GM12878 (cell line): ENCODE data around the gene ILF2. TPM values are rescaled to one million over a fixed set of nuclear protein-coding genes. Genes with fewer than 3 reads are reported as not detected.

Experiments
- ATAC-seq: fragments of 200-7000 bp; cut with Tn5 transposase; 3 replicates; pipeline ENCODE4 v1.9.1; 2020; ENCODE audit warnings: mild to moderate bottlenecking, moderate library complexity
- Bru-seq: library from RNA; stranded (reverse); fragments of 400-500 nt; gene quantifications from one replicate; lab custom pipeline; 2021; lab: Mats Ljungman, UMichigan
- BruChase-seq, 2 experiments: library from RNA; stranded (reverse); fragments of 400-500 nt; gene quantifications; one replicate each; lab custom pipeline; 2021; lab: Mats Ljungman, UMichigan
- BruUV-seq: library from RNA; stranded (reverse); fragments of 400-500 nt; replicated peaks from 2 replicates; lab custom pipeline; 2021; lab: Mats Ljungman, UMichigan
- CTCF ChIA-PET: fragments of 300-600 bp; sonication (Branson Sonifier 250); formaldehyde crosslinking; extraction: SDS; loops from one replicate; lab custom pipeline; 2021; ENCODE audit warnings: inconsistent platforms; lab: Yijun Ruan, JAX
- POLR2A ChIA-PET: fragments of 350-600 bp; formaldehyde crosslinking; extraction: SDS; loops from one replicate; lab custom pipeline; 2021; ENCODE audit warnings: inconsistent platforms; lab: Charles Lee
- RAD21 ChIA-PET: fragments of 300-600 bp; sonication (Branson Sonifier 250); formaldehyde crosslinking; loops from one replicate; lab custom pipeline; 2023; ENCODE audit warnings: antibody characterized with exemption; ENCODE audit not compliant: unreplicated experiment; lab: Charles Lee
- SMC1A ChIA-PET: fragments of 300-600 bp; sonication (Branson Sonifier 250); formaldehyde crosslinking; loops from one replicate; lab custom pipeline; 2023; ENCODE audit not compliant: unreplicated experiment, uncharacterized antibody; lab: Charles Lee
- DNase-seq: peaks from one replicate; pipeline ENCODE4 v3.0.0-alpha.2; 2011; ENCODE audit warnings: low read depth, low spot score
- FAIRE-seq: peaks from 3 replicates; lab custom pipeline; 2011; peaks lifted over from hg19 to GRCh38; lab: Jason Lieb, UNC
- H2AFZ ChIP-seq: 2 replicates; pipeline ENCODE4 v1.6.0; 2011; ENCODE audit warnings: low read depth, low read length, control low read depth; ENCODE audit not compliant: control insufficient read depth
- H3K27ac ChIP-seq: 2 replicates; pipeline ENCODE4 v1.5.1; 2011; ENCODE audit warnings: control low read depth; ENCODE audit not compliant: control insufficient read depth, insufficient read depth
- H3K27me3 ChIP-seq, 2 experiments: replicated peaks in 1 of 2; 2 replicates each; pipeline versions ENCODE4 v1.6.0 to v1.6.1; 2011; ENCODE audit warnings: low read length in 1 of 2; ENCODE audit not compliant: control insufficient read depth in 2 of 2, insufficient read depth in 2 of 2
- H3K36me3 ChIP-seq, 2 experiments: 2 replicates each; pipeline ENCODE4 v1.5.1; 2011; ENCODE audit warnings: low read length in 1 of 2; ENCODE audit not compliant: control insufficient read depth in 2 of 2, insufficient read depth in 2 of 2
- H3K4me1 ChIP-seq: 2 replicates; pipeline ENCODE4 v1.6.1; 2011; ENCODE audit warnings: mild to moderate bottlenecking, low read length, moderate library complexity, mixed read lengths; ENCODE audit not compliant: control insufficient read depth, insufficient read depth
- H3K4me2 ChIP-seq: 2 replicates; pipeline ENCODE4 v1.6.0; 2011; ENCODE audit warnings: control low read depth; ENCODE audit not compliant: control insufficient read depth, insufficient read depth
- H3K4me3 ChIP-seq: fragments of 200-600 bp; sonication (generic); 2 replicates; pipeline ENCODE4 v1.5.1; 2016
- H3K79me2 ChIP-seq: 2 replicates; pipeline ENCODE4 v1.6.0; 2011; ENCODE audit warnings: low read length; ENCODE audit not compliant: control insufficient read depth, insufficient read depth
- H3K9ac ChIP-seq: 2 replicates; pipeline ENCODE4 v1.8.0; 2011; ENCODE audit warnings: low read length, control low read depth, mixed read lengths; ENCODE audit not compliant: control insufficient read depth, insufficient read depth
- H3K9me3 ChIP-seq: replicated peaks from 3 replicates; pipeline ENCODE4 v1.5.1; 2011; ENCODE audit warnings: mild to moderate bottlenecking, low read length; ENCODE audit not compliant: control insufficient read depth, insufficient read depth
- H4K20me1 ChIP-seq: 2 replicates; pipeline ENCODE4 v1.6.0; 2011; ENCODE audit not compliant: control insufficient read depth, insufficient read depth
- EP300 ChIP-seq, 2 experiments: fragments of 150-350 bp in 1 of 2; IDR thresholded peaks; 2 replicates each; pipeline ENCODE4 v1.6.1; 2011 to 2012; ENCODE audit warnings: low read depth in 2 of 2, low read length in 2 of 2, borderline replicate concordance in 1 of 2, improper control_type of control experiment in 1 of 2, inconsistent platforms in 1 of 2; ENCODE audit not compliant: control insufficient read depth in 1 of 2
- MEF2B ChIP-seq: fragments of 450-650 bp; IDR thresholded peaks from 2 replicates; pipeline ENCODE4 v1.6.1; 2018; ENCODE audit warnings: mild to moderate bottlenecking, moderate library complexity; ENCODE audit not compliant: partially characterized antibody, poor library complexity, severe bottlenecking
- POLR2AphosphoS5 ChIP-seq: IDR thresholded peaks from 2 replicates; pipeline ENCODE4 v1.6.1; 2011; ENCODE audit warnings: mild to moderate bottlenecking, low read length, inconsistent platforms
- SUPT20H ChIP-seq: IDR thresholded peaks from 2 replicates; pipeline ENCODE4 v1.6.1; 2011; ENCODE audit warnings: low read depth, mild to moderate bottlenecking, low read length, moderate library complexity, borderline replicate concordance; ENCODE audit not compliant: control insufficient read depth
- TBL1XR1 ChIP-seq: IDR thresholded peaks from 2 replicates; pipeline ENCODE4 v1.6.1; 2012; ENCODE audit warnings: low read depth, low read length, improper control_type of control experiment
- WGBS: methylation state at CpG from one replicate; pipeline ENCODE4 v1.1.6; 2016; ENCODE audit warnings: low lambda C conversion rate; ENCODE audit not compliant: insufficient replicate concordance, insufficient coverage; ENCODE audit errors: missing lambda C conversion rate; 5-methylcytosine and 5-hydroxymethylcytosine counted together
- in situ Hi-C: fragments of 300-500 bp; cut with MboI; formaldehyde crosslinking; loops from 9 replicates; pipeline ENCODE4 v1.14.3; 2018; ENCODE audit warnings: mixed read lengths
- intact Hi-C: fragments of 100-400 bp; cut with micrococcal nuclease; formaldehyde crosslinking; loops from one replicate; pipeline ENCODE4 v1.14.2; 2022; ENCODE audit not compliant: unreplicated experiment
- long read RNA-seq, 2 experiments: library from polyadenylated mRNA; unstranded; transcript quantifications; one replicate each; pipeline ENCODE4 v2.0.0, GENCODE V29; 2019 to 2020
- polyA minus RNA-seq, 3 experiments: library from RNA; depleted of rRNA, polyadenylated mRNA; stranded (reverse); fragments of >200 nt; gene quantifications; 2 replicates each; pipeline ENCODE4 v1.2.3, GENCODE V29; 2011
- polyA plus RNA-seq, 11 experiments: library from polyadenylated mRNA; depleted of rRNA in 4 of 11; unstranded in 6 of 11; stranded (reverse) in 5 of 11; fragments of >200 nt; fragmentation: Nextera tagmentation in 4 of 11; fragmentation: Illumina TruSeq in 1 of 11; extraction: Ambion mirVana in 4 of 11; extraction: Trizol in 1 of 11; gene quantifications; 1 replicate in 1 of 11; 2 replicates in 10 of 11; pipeline versions ENCODE4 v1.2.1 to v1.2.3, GENCODE V29; 2011 to 2016; ENCODE audit warnings: inconsistent platforms in 2 of 11, missing spikeins in 2 of 11, low read depth in 1 of 11
- total RNA-seq, 4 experiments: library from RNA; depleted of rRNA in 3 of 4; stranded (reverse); fragments of >200 nt in 3 of 4; fragmentation: Illumina TruSeq in 1 of 4; extraction: Trizol in 1 of 4; gene quantifications; 2 replicates each; pipeline versions ENCODE4 v1.2.1 to v1.2.3, GENCODE V29; 2013 to 2021
- TF ChIP-seq, protein P1 (sequence below): fragments of 450-650 bp; IDR thresholded peaks from 2 replicates; pipeline ENCODE4 v1.6.1; 2016; ENCODE audit warnings: mild to moderate bottlenecking
- TF ChIP-seq, protein P2 (sequence below): fragments of 450-650 bp; IDR thresholded peaks from 2 replicates; pipeline ENCODE4 v1.6.1; 2017; ENCODE audit warnings: low read depth, mild to moderate bottlenecking, moderate library complexity
- TF ChIP-seq, protein P3 (sequence below): fragments of 450-650 bp; IDR thresholded peaks from 2 replicates; pipeline ENCODE4 v1.6.1; 2017; ENCODE audit warnings: mild to moderate bottlenecking, moderate library complexity

ILF2 gene
- total RNA-seq (2013; cell fraction: nucleolus; rRNA removed) = 53.8 and 56.7 TPM in 2 replicates
- total RNA-seq (2014; rRNA removed) (309 and 334 TPM in 2 replicates), total RNA-seq (2014; rRNA removed; fragmentation: Illumina TruSeq; extraction: Trizol) (405 and 431 TPM in 2 replicates), total RNA-seq (2021) (261 and 266 TPM in 2 replicates), polyA plus RNA-seq (2011; rRNA removed) (452 and 462 TPM in 2 replicates), polyA plus RNA-seq (2014; fragmentation: Illumina TruSeq; extraction: Trizol) (520 and 601 TPM in 2 replicates), polyA plus RNA-seq (2014; fragmentation: Nextera tagmentation; extraction: Ambion mirVana) (100 to 1,000 TPM; 444 to 455 TPM), polyA plus RNA-seq (2014; rRNA removed) (266 and 287 TPM in 2 replicates), polyA plus RNA-seq (2016; fragmentation: Nextera tagmentation; extraction: Ambion mirVana) (100 to 1,000 TPM; 484 to 487 TPM), polyA minus RNA-seq (2011; rRNA and poly(A)+ RNA removed) (323 and 337 TPM in 2 replicates), Bru-seq, nascent RNA (percentile 97 among the genes with signal in this experiment), BruChase-seq, experiment 1, labeled RNA remaining after a 6-hour chase (percentile 99 among the genes with signal in this experiment), BruChase-seq, experiment 2, labeled RNA remaining after a 2-hour chase (percentile 98 among the genes with signal in this experiment)
- 179 TPM for polyA plus RNA-seq (2011; ENCODE audit: low read depth)
- 374 and 428 TPM in 2 replicates for polyA plus RNA-seq (2011; cell fraction: cytosol; rRNA removed)
- 208 and 248 TPM in 2 replicates for polyA plus RNA-seq (2011; cell fraction: nucleus; rRNA removed)
- polyA plus RNA-seq (2012) = 157 and 180 TPM in 2 replicates
- 102 and 114 TPM in 2 replicates for polyA minus RNA-seq (2011; cell fraction: cytosol; rRNA and poly(A)+ RNA removed)
- polyA minus RNA-seq (2011; cell fraction: nucleus; rRNA and poly(A)+ RNA removed) = 46.4 and 69.7 TPM in 2 replicates
- long read RNA-seq, experiment 1, transcript ILF2-201 (14 exons, 1,659 nt) = major isoform, 542 of 620 reads
- long read RNA-seq, experiment 1, partial matches to known transcripts = 35 of 620 reads
- long read RNA-seq, experiment 1, other reads (novel, unspliced or antisense) = 43 of 620 reads
- long read RNA-seq, experiment 2, transcript ILF2-201 (14 exons, 1,659 nt) = major isoform, 2,769 of 2,932 reads
- long read RNA-seq, experiment 2, partial matches to known transcripts = 94 of 2,932 reads
- long read RNA-seq, experiment 2, other reads (novel, unspliced or antisense) = 69 of 2,932 reads

DNA sequence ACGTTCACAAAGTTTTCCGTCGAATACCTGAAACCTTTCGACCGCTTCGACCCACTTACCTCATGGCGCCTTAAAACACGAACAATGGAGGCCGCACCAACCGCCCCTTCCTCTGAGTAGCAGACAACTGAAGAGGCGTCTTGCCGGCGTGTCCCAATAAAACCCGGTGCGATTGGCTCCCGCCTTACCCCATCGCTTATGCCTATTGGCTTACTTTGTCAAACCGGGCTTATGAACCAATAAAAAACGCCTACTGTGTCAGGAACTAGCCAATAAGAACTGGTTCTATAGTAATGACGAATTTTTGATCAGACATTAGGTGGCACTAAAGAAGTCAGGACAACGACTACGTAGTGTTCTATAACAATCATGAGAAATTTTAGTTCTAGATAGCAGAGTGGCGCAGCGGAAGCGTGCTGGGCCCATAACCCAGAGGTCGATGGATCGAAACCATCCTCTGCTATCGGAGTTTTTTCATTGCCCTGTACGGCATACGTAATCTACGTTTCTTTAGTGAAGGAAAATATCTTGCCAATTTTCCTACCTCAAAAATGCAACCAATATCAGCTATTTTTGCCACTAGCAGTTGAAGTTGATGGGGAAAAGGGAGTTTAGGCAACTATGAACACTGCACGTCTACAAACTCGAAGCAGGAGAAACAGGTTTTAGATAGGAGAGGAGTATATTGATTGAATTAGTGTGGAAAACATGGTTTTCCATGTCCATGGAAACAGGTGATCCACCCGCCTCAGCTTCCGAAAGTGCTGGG lies at the start of gene ILF2:
Gene ILF2 (minus strand): TSS at position 135 of the 769 bp plus-strand sequence. CDS start 71 bp downstream, at position 64.
- CTCF ChIA-PET = interaction anchor here (1.2 to 7.5 kb wide), 9 partner anchors 37 to 307 kb away, joined by 3 to 43 read pairs (median 6); partner anchors contain the start of genes CHTOP and JTB
- H2AFZ ChIP-seq = peak within 1 kb of the TSS; percentile 79
- TF ChIP-seq SUPT20H = no peak
- TF ChIP-seq, protein P1, sequence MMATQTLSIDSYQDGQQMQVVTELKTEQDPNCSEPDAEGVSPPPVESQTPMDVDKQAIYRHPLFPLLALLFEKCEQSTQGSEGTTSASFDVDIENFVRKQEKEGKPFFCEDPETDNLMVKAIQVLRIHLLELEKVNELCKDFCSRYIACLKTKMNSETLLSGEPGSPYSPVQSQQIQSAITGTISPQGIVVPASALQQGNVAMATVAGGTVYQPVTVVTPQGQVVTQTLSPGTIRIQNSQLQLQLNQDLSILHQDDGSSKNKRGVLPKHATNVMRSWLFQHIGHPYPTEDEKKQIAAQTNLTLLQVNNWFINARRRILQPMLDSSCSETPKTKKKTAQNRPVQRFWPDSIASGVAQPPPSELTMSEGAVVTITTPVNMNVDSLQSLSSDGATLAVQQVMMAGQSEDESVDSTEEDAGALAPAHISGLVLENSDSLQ = peak; percentile 74; the same call in 1 of the 2 replicates
- TF ChIP-seq, protein P2, sequence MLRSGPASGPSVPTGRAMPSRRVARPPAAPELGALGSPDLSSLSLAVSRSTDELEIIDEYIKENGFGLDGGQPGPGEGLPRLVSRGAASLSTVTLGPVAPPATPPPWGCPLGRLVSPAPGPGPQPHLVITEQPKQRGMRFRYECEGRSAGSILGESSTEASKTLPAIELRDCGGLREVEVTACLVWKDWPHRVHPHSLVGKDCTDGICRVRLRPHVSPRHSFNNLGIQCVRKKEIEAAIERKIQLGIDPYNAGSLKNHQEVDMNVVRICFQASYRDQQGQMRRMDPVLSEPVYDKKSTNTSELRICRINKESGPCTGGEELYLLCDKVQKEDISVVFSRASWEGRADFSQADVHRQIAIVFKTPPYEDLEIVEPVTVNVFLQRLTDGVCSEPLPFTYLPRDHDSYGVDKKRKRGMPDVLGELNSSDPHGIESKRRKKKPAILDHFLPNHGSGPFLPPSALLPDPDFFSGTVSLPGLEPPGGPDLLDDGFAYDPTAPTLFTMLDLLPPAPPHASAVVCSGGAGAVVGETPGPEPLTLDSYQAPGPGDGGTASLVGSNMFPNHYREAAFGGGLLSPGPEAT = peak; percentile 79
- TF ChIP-seq, protein P3, sequence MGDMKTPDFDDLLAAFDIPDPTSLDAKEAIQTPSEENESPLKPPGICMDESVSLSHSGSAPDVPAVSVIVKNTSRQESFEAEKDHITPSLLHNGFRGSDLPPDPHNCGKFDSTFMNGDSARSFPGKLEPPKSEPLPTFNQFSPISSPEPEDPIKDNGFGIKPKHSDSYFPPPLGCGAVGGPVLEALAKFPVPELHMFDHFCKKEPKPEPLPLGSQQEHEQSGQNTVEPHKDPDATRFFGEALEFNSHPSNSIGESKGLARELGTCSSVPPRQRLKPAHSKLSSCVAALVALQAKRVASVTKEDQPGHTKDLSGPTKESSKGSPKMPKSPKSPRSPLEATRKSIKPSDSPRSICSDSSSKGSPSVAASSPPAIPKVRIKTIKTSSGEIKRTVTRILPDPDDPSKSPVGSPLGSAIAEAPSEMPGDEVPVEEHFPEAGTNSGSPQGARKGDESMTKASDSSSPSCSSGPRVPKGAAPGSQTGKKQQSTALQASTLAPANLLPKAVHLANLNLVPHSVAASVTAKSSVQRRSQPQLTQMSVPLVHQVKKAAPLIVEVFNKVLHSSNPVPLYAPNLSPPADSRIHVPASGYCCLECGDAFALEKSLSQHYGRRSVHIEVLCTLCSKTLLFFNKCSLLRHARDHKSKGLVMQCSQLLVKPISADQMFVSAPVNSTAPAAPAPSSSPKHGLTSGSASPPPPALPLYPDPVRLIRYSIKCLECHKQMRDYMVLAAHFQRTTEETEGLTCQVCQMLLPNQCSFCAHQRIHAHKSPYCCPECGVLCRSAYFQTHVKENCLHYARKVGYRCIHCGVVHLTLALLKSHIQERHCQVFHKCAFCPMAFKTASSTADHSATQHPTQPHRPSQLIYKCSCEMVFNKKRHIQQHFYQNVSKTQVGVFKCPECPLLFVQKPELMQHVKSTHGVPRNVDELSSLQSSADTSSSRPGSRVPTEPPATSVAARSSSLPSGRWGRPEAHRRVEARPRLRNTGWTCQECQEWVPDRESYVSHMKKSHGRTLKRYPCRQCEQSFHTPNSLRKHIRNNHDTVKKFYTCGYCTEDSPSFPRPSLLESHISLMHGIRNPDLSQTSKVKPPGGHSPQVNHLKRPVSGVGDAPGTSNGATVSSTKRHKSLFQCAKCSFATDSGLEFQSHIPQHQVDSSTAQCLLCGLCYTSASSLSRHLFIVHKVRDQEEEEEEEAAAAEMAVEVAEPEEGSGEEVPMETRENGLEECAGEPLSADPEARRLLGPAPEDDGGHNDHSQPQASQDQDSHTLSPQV = no peak
- peak; percentile 95 for TF ChIP-seq TBL1XR1
- TF ChIP-seq EP300 (IDR thresholded peaks at IDR 0.05; ENCODE audit: borderline replicate concordance in 1 of 2, control insufficient read depth in 1 of 2, low read depth in 2 of 2, low read length in 2 of 2) = peak in 1 of 2 experiments; percentile 83; a peak in 1 of 4 replicates
- TF ChIP-seq POLR2AphosphoS5 = peak; percentile 95
- TF ChIP-seq MEF2B = peak; percentile 12

More for the DNA sequence above, at the start of gene ILF2:
- Histone ChIP-seq H3K9me3 (no peaks in the 10 kb centered on the region), H3K4me3 (peak within 1 kb of the TSS; percentile 99), H3K9ac (peak within 1 kb of the TSS; percentile 94), H3K36me3 (peaks cover 6 to 24% of the 10 kb centered on the region in 2 experiments), H3K4me2 (peak within 1 kb of the TSS; percentile 85), H3K79me2 (peaks cover 24% of the 10 kb centered on the region), H4K20me1 (no peaks in the 10 kb centered on the region), H3K4me1 (peaks cover 4% of the 10 kb centered on the region; the same call in 1 of the 2 replicates), H3K27me3 (no peaks in the 10 kb centered on the region), H3K27ac (peak within 1 kb of the TSS; percentile 85)
- SMC1A ChIA-PET = interaction anchor here (0.7 to 2.1 kb wide), 10 partner anchors 28 to 274 kb away, joined by 3 to 11 read pairs (median 4); partner anchors contain the start of genes CHTOP, S100A1 and S100A13
- intact Hi-C loops = loop anchor here (1.0 to 5.0 kb wide), 5 partner anchors 36 to 316 kb away; partner anchors contain the start of genes CHTOP and RAB13
- RAD21 ChIA-PET = interaction anchor here (0.8 to 3.6 kb wide), 6 partner anchors 36 to 316 kb away, joined by 3 to 14 read pairs (median 6); partner anchors contain the start of genes JTB and RAB13
- FAIRE-seq (peak; percentile 94), ATAC-seq (peak; percentile 95), DNase-seq (peak; percentile 100)
- WGBS = 1% methylated on average over 35 of the region's 35 CpGs
- no TSS peak for BruUV-seq
- in situ Hi-C loops = no loop called here
- POLR2A ChIA-PET = interaction anchor here (0.6 to 1.5 kb wide), 7 partner anchors 37 to 293 kb away, joined by 3 to 5 read pairs (median 4); partner anchors contain the start of gene CHTOP
